ENCODE data around the gene SLC22A13.
"Not testable (repeated sequence)": the region's sequence is repeated elsewhere in the genome, so short reads cannot be mapped to it uniquely, and the experiment has no call there.

Gene SLC22A13

GRCh38 chr3:38227989-38228388 is 37.6 kb upstream of the SLC22A13 start:
- H3K4me3 ChIP-seq = no peak overlapping the region
- DNase-seq (ENCODE audit: low spot score) = no peak
- peak overlapping the region in 1 of 2 donors; percentile 51 for H3K27ac ChIP-seq
- TF ChIP-seq, protein P1, sequence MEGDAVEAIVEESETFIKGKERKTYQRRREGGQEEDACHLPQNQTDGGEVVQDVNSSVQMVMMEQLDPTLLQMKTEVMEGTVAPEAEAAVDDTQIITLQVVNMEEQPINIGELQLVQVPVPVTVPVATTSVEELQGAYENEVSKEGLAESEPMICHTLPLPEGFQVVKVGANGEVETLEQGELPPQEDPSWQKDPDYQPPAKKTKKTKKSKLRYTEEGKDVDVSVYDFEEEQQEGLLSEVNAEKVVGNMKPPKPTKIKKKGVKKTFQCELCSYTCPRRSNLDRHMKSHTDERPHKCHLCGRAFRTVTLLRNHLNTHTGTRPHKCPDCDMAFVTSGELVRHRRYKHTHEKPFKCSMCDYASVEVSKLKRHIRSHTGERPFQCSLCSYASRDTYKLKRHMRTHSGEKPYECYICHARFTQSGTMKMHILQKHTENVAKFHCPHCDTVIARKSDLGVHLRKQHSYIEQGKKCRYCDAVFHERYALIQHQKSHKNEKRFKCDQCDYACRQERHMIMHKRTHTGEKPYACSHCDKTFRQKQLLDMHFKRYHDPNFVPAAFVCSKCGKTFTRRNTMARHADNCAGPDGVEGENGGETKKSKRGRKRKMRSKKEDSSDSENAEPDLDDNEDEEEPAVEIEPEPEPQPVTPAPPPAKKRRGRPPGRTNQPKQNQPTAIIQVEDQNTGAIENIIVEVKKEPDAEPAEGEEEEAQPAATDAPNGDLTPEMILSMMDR (IDR thresholded peaks at IDR 0.05) = no peak

DNA sequence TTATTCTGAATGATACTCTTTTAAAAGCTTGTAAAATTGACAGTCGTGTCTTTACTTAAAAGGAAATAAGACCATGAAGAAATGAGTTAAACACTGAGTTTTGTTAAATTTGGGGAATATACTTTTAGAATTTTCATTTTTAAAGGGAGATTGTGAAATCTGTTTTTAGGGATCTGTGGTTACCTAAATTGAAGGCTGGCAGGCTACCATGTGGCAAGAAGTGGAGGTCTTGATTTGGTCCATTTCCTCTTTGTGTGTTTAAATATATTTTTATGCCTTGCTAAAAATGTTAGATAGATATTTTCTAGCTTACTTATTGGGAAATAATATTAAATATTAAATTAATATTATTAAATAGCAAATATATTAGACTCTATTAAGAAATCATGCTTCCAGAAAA is 36.6 kb upstream of the SLC22A13 start:
- no peak for DNase-seq (ENCODE audit: low spot score)
- Histone ChIP-seq H3K27ac (no peak overlapping the region), H3K4me3 (no peak overlapping the region)
- TF ChIP-seq, protein P1 (IDR thresholded peaks at IDR 0.05) = no peak

- DNase-seq (ENCODE audit: low spot score) = no peak
- TF ChIP-seq, protein P1 (IDR thresholded peaks at IDR 0.05) = no peak
- Histone ChIP-seq H3K4me3 (no peak overlapping the region), H3K27ac (no peak overlapping the region)
These were observed 32.9 kb upstream of the SLC22A13 start for GRCh38 chr3:38232701-38233100.

DNA sequence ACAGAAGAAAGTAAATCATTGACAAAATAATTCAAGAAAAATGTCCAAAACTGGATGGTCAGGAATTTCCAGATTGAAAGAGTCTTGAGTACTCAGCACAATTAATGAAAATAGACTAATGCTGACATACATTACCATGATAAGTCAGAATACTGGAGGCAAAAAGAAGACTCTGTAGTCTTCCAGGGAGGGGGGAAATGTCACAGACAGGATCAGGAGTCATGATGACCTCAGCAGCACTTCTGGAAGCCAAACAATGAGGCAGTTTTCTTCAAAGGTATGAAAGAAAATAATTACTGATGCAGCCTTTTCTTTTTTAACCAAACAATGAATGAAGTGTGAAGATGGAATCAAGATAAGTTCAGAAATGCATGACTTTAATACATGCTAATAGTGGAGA is 30.1 kb upstream of the SLC22A13 start:
- Histone ChIP-seq H3K4me3 (no peak overlapping the region), H3K27ac (no peak overlapping the region)
- DNase-seq (ENCODE audit: low spot score) = no peak
- TF ChIP-seq, protein P1 (IDR thresholded peaks at IDR 0.05) = no peak

DNA sequence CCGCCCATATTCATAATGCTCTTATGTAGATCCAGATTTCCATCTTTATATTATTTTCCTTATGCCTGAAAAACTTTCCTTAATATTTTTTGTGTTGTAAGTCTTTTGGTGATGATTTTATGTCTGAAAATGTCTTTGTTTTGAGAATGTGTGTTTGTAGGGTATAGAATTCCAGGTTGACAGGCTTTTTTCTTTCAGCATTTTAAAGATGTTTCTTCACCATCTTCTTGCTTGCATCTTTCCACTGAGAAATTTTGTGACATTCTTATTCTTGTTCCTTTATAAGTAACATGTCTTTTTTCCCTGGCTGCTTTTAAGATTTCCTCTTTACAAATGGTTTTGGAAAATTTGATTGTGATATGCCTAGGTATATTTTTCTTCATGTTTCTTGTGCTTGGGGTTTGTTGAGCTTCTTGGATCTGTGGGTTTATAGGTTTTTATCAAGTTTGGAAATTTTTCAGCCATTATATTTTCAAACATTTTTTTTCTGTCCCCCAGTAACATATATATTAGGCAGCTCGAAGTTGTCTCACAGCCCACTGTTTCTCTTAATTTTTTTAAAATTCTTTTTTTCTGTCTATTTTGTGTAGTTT is 27.1 kb upstream of the SLC22A13 start:
- no peak for DNase-seq (ENCODE audit: low spot score)
- H3K27ac ChIP-seq = no peak overlapping the region
- TF ChIP-seq, protein P1 (IDR thresholded peaks at IDR 0.05) = no peak
- no peak overlapping the region for H3K4me3 ChIP-seq

- DNase-seq (ENCODE audit: low spot score); H3K27ac ChIP-seq; H3K4me3 ChIP-seq: not testable (repeated sequence)
These were observed 22.8 kb upstream of the SLC22A13 start for GRCh38 chr3:38242812-38243211.

DNA sequence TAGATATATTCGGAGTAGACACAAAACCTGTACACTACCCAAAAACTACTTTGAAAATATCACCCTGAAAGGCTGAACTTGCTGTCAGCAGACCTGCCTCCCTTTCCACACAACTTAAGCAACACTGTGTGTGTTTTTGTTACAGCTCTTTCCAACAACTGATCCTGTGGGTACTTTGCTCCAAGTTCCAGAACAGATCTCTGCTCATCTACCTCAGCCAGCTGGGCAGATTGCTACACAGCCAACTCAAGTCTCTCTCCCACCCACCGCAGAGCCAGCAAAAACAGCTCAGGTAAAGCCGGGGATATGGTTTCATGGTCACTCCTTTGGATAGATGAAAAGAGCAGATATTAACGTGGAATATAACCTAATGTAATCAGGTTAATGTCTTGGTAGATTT is 19.7 kb upstream of the SLC22A13 start:
- no peak for DNase-seq (ENCODE audit: low spot score)
- TF ChIP-seq, protein P1 (IDR thresholded peaks at IDR 0.05) = no peak
- H3K4me3 ChIP-seq = no peak overlapping the region
- H3K27ac ChIP-seq = no peak overlapping the region

Measured in coronary artery (tissue), 2 donors.